Hepatocyte (in vitro differentiated cells): Measurements from ENCODE around the gene CREBL2. TPM values are rescaled to one million over a fixed set of nuclear protein-coding genes. Genes with fewer than 3 reads are reported as not detected.

ENCODE experiments used
- DNase-seq: peaks from one replicate; pipeline ENCODE4 v3.0.0-alpha.2; 2016; ENCODE audit warnings: low spot score
- H2AFZ ChIP-seq: fragments of 200-600 bp; sonication (generic); 2 replicates; pipeline ENCODE4 v1.6.0; 2016; ENCODE audit warnings: antibody characterized with exemption, mild to moderate bottlenecking
- H3K27ac ChIP-seq: fragments of 200-600 bp; sonication (generic); 2 replicates; pipeline ENCODE4 v1.5.1; 2016; ENCODE audit warnings: mild to moderate bottlenecking
- H3K27me3 ChIP-seq: fragments of 200-600 bp; sonication (generic); 2 replicates; pipeline ENCODE4 v1.6.1; 2016
- H3K36me3 ChIP-seq: fragments of 200-600 bp; sonication (generic); replicated peaks from 2 replicates; pipeline ENCODE4 v1.5.1; 2016; ENCODE audit warnings: low read depth; ENCODE audit not compliant: insufficient read depth
- H3K4me1 ChIP-seq: fragments of 200-600 bp; sonication (generic); 2 replicates; pipeline ENCODE4 v1.5.1; 2016; ENCODE audit warnings: mild to moderate bottlenecking, moderate library complexity; ENCODE audit not compliant: insufficient read depth
- H3K4me2 ChIP-seq: fragments of 200-600 bp; sonication (generic); 2 replicates; pipeline ENCODE4 v1.6.0; 2016
- H3K4me3 ChIP-seq: fragments of 200-600 bp; sonication (generic); 2 replicates; pipeline ENCODE4 v1.5.1; 2016; ENCODE audit warnings: mild to moderate bottlenecking
- H3K79me2 ChIP-seq: fragments of 200-600 bp; sonication (generic); 2 replicates; pipeline ENCODE4 v1.6.0; 2017; ENCODE audit warnings: mild to moderate bottlenecking
- H3K9me2 ChIP-seq: fragments of 200-600 bp; sonication (generic); replicated peaks from 2 replicates; pipeline ENCODE4 v1.6.0; 2017; ENCODE audit warnings: mild to moderate bottlenecking; ENCODE audit not compliant: insufficient read depth
- H3K9me3 ChIP-seq: fragments of 200-600 bp; sonication (generic); 2 replicates; pipeline ENCODE4 v1.5.1; 2016; ENCODE audit warnings: low read depth, mild to moderate bottlenecking
- H4K20me1 ChIP-seq: fragments of 200-600 bp; sonication (generic); 2 replicates; pipeline ENCODE4 v1.6.0; 2016; ENCODE audit warnings: mild to moderate bottlenecking; ENCODE audit not compliant: insufficient read depth, poor library complexity, severe bottlenecking
- EZH2 ChIP-seq: fragments of 200-600 bp; sonication (generic); IDR thresholded peaks from 2 replicates; pipeline ENCODE4 v1.6.1; 2016; ENCODE audit warnings: antibody characterized with exemption, mild to moderate bottlenecking, borderline replicate concordance
- EZH2phosphoT487 ChIP-seq: fragments of 200-600 bp; sonication (generic); IDR thresholded peaks from one replicate; pipeline ENCODE4 v1.6.1; 2018; ENCODE audit warnings: antibody characterized with exemption, mild to moderate bottlenecking, low read depth, moderate library complexity; ENCODE audit not compliant: unreplicated experiment, severe bottlenecking
- WGBS: methylation state at CpG from one replicate; pipeline ENCODE4 v1.1.6; 2016; ENCODE audit warnings: low lambda C conversion rate; ENCODE audit errors: missing lambda C conversion rate; 5-methylcytosine and 5-hydroxymethylcytosine counted together
- polyA plus RNA-seq: library from polyadenylated mRNA; unstranded; fragments of >200 nt; fragmentation: Nextera tagmentation; extraction: Ambion mirVana; gene quantifications from 2 replicates; pipeline ENCODE4 v1.2.1, GENCODE V29; 2016
- total RNA-seq: library from RNA; depleted of rRNA; stranded (reverse); fragments of >200 nt; gene quantifications from 2 replicates; pipeline ENCODE4 v1.2.3, GENCODE V29; 2014
- TF ChIP-seq, protein P1 (sequence below): fragments of 200-600 bp; sonication (generic); IDR thresholded peaks from 2 replicates; pipeline ENCODE4 v1.5.1; 2016; ENCODE audit warnings: antibody characterized with exemption, mild to moderate bottlenecking; ENCODE audit not compliant: poor library complexity

The CREBL2 gene
- total and polyA plus RNA-seq, 2 experiments from 2014 or later = 11.4 to 19.4 TPM

DNA sequence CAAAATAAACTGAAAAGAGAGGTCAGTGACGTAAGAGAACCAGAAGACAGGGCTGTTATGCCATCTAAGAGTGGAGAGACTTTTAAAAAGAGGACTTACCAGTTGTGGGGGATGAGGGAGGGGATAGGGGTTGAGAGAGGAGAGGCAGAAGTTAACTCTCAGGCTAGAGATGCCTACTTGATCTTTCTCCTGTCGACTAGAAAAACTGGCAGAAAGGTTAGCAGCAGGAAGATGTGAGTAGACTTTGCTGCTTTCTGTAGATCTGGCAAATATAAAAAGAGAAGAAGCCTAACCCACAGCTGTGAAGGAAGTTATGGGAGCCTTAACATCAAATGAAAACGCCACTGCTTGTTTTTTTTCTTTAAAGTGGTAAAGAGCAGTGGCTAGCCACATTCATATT, 10.7 kb downstream of the CREBL2 start:
- H3K79me2 ChIP-seq = peaks cover 63% of the 10 kb centered on the region
- H3K4me1 ChIP-seq = no peaks in the 10 kb centered on the region
- no peaks in the 10 kb centered on the region for H3K9me2 ChIP-seq
- H4K20me1 ChIP-seq = no peaks in the 10 kb centered on the region
- H3K9me3 ChIP-seq = peaks cover 3% of the 10 kb centered on the region
- H3K27me3 ChIP-seq = no peaks in the 10 kb centered on the region
- no peak for DNase-seq
- H3K4me2 ChIP-seq = no peak overlapping the region
- WGBS = 91% methylated on average over 3 of the region's 3 CpGs
- H3K4me3 ChIP-seq = no peak overlapping the region
- H3K36me3 ChIP-seq = no peaks in the 10 kb centered on the region
- no peak overlapping the region for H3K27ac ChIP-seq
- H2AFZ ChIP-seq = no peak overlapping the region
- TF ChIP-seq, protein P1, sequence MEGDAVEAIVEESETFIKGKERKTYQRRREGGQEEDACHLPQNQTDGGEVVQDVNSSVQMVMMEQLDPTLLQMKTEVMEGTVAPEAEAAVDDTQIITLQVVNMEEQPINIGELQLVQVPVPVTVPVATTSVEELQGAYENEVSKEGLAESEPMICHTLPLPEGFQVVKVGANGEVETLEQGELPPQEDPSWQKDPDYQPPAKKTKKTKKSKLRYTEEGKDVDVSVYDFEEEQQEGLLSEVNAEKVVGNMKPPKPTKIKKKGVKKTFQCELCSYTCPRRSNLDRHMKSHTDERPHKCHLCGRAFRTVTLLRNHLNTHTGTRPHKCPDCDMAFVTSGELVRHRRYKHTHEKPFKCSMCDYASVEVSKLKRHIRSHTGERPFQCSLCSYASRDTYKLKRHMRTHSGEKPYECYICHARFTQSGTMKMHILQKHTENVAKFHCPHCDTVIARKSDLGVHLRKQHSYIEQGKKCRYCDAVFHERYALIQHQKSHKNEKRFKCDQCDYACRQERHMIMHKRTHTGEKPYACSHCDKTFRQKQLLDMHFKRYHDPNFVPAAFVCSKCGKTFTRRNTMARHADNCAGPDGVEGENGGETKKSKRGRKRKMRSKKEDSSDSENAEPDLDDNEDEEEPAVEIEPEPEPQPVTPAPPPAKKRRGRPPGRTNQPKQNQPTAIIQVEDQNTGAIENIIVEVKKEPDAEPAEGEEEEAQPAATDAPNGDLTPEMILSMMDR = no peak
- TF ChIP-seq EZH2phosphoT487 (no peak), EZH2 (no peak)

DNA sequence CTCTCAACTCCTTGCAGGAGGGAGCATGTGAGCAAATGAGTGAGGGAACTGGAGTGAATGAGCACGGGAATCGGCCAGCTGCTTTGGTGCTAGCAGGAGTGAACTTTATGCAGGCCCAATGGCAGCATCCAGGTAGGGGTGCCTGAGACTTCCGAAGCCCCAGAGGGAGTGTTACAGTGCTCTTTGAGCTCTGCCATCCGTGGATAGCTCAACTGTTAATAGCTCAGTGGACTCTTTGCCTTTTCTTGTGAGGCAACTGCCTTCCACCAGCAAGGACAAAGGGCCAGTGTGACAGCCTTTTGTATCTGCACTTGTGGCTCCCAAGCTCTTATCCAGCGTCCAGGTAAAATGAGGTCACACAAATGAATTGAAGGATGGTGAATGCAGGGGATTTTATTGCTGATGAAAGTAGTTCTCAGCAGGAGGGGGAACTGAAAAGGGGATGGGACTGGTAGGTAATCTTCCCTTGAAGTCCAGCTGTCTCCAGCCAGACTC, 12.9 kb downstream of the CREBL2 start:
- Histone ChIP-seq H3K4me2 (no peak overlapping the region), H3K27ac (no peak overlapping the region), H4K20me1 (no peaks in the 10 kb centered on the region), H3K9me3 (peaks cover 3% of the 10 kb centered on the region), H3K9me2 (no peaks in the 10 kb centered on the region), H3K27me3 (no peaks in the 10 kb centered on the region), H3K4me3 (no peak overlapping the region), H2AFZ (no peak overlapping the region), H3K4me1 (no peaks in the 10 kb centered on the region), H3K79me2 (peaks cover 82% of the 10 kb centered on the region), H3K36me3 (no peaks in the 10 kb centered on the region)
- WGBS = 78% methylated on average over 5 of the region's 5 CpGs
- TF ChIP-seq, protein P1 = no peak
- TF ChIP-seq EZH2phosphoT487 (no peak), EZH2 (no peak)
- no peak for DNase-seq

DNA sequence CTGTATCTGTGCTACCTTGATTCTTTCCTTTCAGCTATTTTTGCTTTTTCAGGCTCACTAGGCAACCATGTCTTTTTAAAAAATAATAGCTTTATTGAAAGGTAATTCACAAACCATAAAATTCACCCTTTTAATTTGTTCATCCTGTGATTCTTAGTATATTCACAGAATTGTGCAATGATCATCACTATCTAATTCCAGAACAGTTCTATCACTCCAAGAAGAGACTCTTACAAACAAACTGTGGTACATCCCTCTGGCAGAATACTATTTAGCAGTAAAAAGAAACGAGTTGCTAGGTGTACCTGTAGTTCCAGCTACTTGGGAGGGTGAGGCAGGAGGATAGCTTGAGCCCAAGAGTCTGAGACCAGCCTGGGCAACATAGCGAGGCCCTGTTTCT, 14.8 kb downstream of the CREBL2 start:
- 90% methylated on average over 2 of the region's 2 CpGs for WGBS
- H4K20me1 ChIP-seq = no peaks in the 10 kb centered on the region
- DNase-seq = no peak
- no peak overlapping the region for H3K4me3 ChIP-seq
- TF ChIP-seq EZH2phosphoT487 = no peak
- TF ChIP-seq, protein P1 = no peak
- H3K27ac ChIP-seq = no peak overlapping the region
- no peak overlapping the region for H3K4me2 ChIP-seq
- no peaks in the 10 kb centered on the region for H3K9me2 ChIP-seq
- peaks cover 84% of the 10 kb centered on the region for H3K79me2 ChIP-seq
- no peak overlapping the region for H2AFZ ChIP-seq
- no peaks in the 10 kb centered on the region for H3K36me3 ChIP-seq
- H3K4me1 ChIP-seq = no peaks in the 10 kb centered on the region
- H3K27me3 ChIP-seq = no peaks in the 10 kb centered on the region
- H3K9me3 ChIP-seq = peaks cover 3% of the 10 kb centered on the region
